Esophagus muscularis mucosa (tissue), 4 donors: ENCODE results near the gene RTF2.

Source experiments
- CTCF ChIP-seq, 3 experiments: fragments of 200-600 bp in 2 of 3; fragments of 450-650 bp in 1 of 3; sonication (generic) in 2 of 3; IDR thresholded peaks; one replicate each; pipeline ENCODE4 v1.5.1; 2017 to 2019; ENCODE audit warnings: antibody characterized with exemption in 3 of 3, mild to moderate bottlenecking in 2 of 3, moderate library complexity in 1 of 3
- EP300 ChIP-seq: sonication (generic); formaldehyde crosslinking; IDR thresholded peaks from one replicate; pipeline ENCODE4 v1.6.1; 2017; ENCODE audit warnings: antibody characterized with exemption
- POLR2A ChIP-seq: fragments of 450-650 bp; IDR thresholded peaks from one replicate; pipeline ENCODE4 v1.6.1; 2017; ENCODE audit warnings: antibody characterized with exemption, moderate library complexity, mild to moderate bottlenecking, low read depth
- POLR2AphosphoS5 ChIP-seq, 2 donors: sonication (generic); formaldehyde crosslinking; IDR thresholded peaks; one replicate each; pipeline ENCODE4 v1.6.1; 2017; ENCODE audit warnings: antibody characterized with exemption in 2 of 2

GRCh38 chr20:56429941-56430340 is 38.5 kb upstream of the RTF2 start:
- TF ChIP-seq CTCF (IDR thresholded peaks at IDR 0.05): no peak
- TF ChIP-seq EP300: no peak
- no peak for TF ChIP-seq POLR2AphosphoS5 (IDR thresholded peaks at IDR 0.05)
- no peak for TF ChIP-seq POLR2A
